ENCODE data around the gene RGSL1. TPM values are rescaled to one million over a fixed set of nuclear protein-coding genes. Genes with fewer than 3 reads are reported as not detected.

Gene RGSL1
- total RNA-seq, 1 donor from 2014 or later: not detected

DNA sequence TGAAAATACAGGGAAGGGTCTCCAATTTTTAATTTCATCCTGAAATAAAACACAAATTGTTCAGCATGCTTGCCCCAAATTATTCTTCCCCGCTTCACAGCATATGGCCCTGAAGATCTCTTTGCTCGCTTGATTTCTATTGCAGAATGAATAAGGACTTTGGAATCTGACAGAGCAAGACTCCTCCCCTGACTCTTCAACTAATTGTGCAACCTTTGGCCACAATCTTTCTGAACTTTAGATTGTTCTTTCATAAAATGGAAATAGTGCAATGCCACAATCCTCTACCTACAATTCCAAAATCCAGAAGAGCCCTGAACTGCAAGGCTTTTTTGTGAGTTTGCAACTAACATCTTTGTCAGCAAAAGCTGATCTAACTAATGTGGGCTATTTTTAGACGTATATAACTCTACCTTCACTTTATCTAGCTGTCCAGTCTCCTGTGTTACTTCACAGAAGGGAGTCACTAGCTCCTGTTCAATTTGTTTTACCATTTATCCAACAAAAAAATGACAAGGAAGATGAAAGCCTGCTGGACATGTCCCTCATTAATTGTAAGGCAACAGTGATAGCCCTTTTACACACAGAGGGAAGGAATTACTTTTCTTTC is 125.7 kb downstream of the RGSL1 start:
- H3K27ac Mint-ChIP-seq (ENCODE audit: unreplicated experiment): no peak overlapping the region
- DNase-seq: no peak
- H3K4me1 Mint-ChIP-seq (ENCODE audit: low read depth, unreplicated experiment): no peaks in the 10 kb centered on the region
- no peaks in the 10 kb centered on the region for H3K9me3 Mint-ChIP-seq (ENCODE audit: unreplicated experiment)
- no peaks in the 10 kb centered on the region for H3K36me3 Mint-ChIP-seq (ENCODE audit: unreplicated experiment)
- no peaks in the 10 kb centered on the region for H3K27me3 Mint-ChIP-seq (ENCODE audit: unreplicated experiment)
- TF ChIP-seq, protein P1, sequence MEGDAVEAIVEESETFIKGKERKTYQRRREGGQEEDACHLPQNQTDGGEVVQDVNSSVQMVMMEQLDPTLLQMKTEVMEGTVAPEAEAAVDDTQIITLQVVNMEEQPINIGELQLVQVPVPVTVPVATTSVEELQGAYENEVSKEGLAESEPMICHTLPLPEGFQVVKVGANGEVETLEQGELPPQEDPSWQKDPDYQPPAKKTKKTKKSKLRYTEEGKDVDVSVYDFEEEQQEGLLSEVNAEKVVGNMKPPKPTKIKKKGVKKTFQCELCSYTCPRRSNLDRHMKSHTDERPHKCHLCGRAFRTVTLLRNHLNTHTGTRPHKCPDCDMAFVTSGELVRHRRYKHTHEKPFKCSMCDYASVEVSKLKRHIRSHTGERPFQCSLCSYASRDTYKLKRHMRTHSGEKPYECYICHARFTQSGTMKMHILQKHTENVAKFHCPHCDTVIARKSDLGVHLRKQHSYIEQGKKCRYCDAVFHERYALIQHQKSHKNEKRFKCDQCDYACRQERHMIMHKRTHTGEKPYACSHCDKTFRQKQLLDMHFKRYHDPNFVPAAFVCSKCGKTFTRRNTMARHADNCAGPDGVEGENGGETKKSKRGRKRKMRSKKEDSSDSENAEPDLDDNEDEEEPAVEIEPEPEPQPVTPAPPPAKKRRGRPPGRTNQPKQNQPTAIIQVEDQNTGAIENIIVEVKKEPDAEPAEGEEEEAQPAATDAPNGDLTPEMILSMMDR (IDR thresholded peaks at IDR 0.05; ENCODE audit: partially characterized antibody, unreplicated experiment): no peak
- H3K4me3 Mint-ChIP-seq (ENCODE audit: unreplicated experiment): no peak overlapping the region

- no peak for DNase-seq
- Mint-ChIP-seq H3K36me3 (ENCODE audit: unreplicated experiment) (no peaks in the 10 kb centered on the region), H3K27ac (ENCODE audit: unreplicated experiment) (no peak overlapping the region), H3K4me3 (ENCODE audit: unreplicated experiment) (no peak overlapping the region), H3K4me1 (ENCODE audit: low read depth, unreplicated experiment) (no peaks in the 10 kb centered on the region), H3K27me3 (ENCODE audit: unreplicated experiment) (no peaks in the 10 kb centered on the region), H3K9me3 (ENCODE audit: unreplicated experiment) (no peaks in the 10 kb centered on the region)
- TF ChIP-seq, protein P1 (IDR thresholded peaks at IDR 0.05; ENCODE audit: partially characterized antibody, unreplicated experiment): no peak
Observed at GRCh38 chr1:182580736-182581135, 130.8 kb downstream of the RGSL1 start.

GRCh38 chr1:182584746-182585145 is 134.8 kb downstream of the RGSL1 start:
- Mint-ChIP-seq H3K36me3 (ENCODE audit: unreplicated experiment) (no peaks in the 10 kb centered on the region), H3K27ac (ENCODE audit: unreplicated experiment) (no peak overlapping the region), H3K9me3 (ENCODE audit: unreplicated experiment) (no peaks in the 10 kb centered on the region), H3K4me1 (ENCODE audit: low read depth, unreplicated experiment) (peaks cover 4% of the 10 kb centered on the region), H3K4me3 (ENCODE audit: unreplicated experiment) (no peak overlapping the region), H3K27me3 (ENCODE audit: unreplicated experiment) (no peaks in the 10 kb centered on the region)
- TF ChIP-seq, protein P1 (IDR thresholded peaks at IDR 0.05; ENCODE audit: partially characterized antibody, unreplicated experiment): no peak
- DNase-seq: no peak

- peaks cover 4% of the 10 kb centered on the region for H3K4me1 Mint-ChIP-seq (ENCODE audit: low read depth, unreplicated experiment)
Observed at GRCh38 chr1:182586380-182586779, 136.4 kb downstream of the RGSL1 start.

GRCh38 chr1:182587093-182587492 is 137.1 kb downstream of the RGSL1 start:
- Mint-ChIP-seq H3K27ac (ENCODE audit: unreplicated experiment) (no peak overlapping the region), H3K9me3 (ENCODE audit: unreplicated experiment) (no peaks in the 10 kb centered on the region), H3K4me1 (ENCODE audit: low read depth, unreplicated experiment) (peaks cover 4% of the 10 kb centered on the region), H3K27me3 (ENCODE audit: unreplicated experiment) (peaks cover 4% of the 10 kb centered on the region), H3K4me3 (ENCODE audit: unreplicated experiment) (no peak overlapping the region), H3K36me3 (ENCODE audit: unreplicated experiment) (no peaks in the 10 kb centered on the region)
- TF ChIP-seq, protein P1 (IDR thresholded peaks at IDR 0.05; ENCODE audit: partially characterized antibody, unreplicated experiment): no peak
- DNase-seq: no peak

More at GRCh38 chr1:182586380-182586779, 136.4 kb downstream of the RGSL1 start:
- Mint-ChIP-seq H3K27ac (ENCODE audit: unreplicated experiment) (no peak overlapping the region), H3K9me3 (ENCODE audit: unreplicated experiment) (no peaks in the 10 kb centered on the region), H3K36me3 (ENCODE audit: unreplicated experiment) (no peaks in the 10 kb centered on the region), H3K4me3 (ENCODE audit: unreplicated experiment) (no peak overlapping the region), H3K27me3 (ENCODE audit: unreplicated experiment) (no peaks in the 10 kb centered on the region)
- DNase-seq: no peak
- TF ChIP-seq, protein P1 (IDR thresholded peaks at IDR 0.05; ENCODE audit: partially characterized antibody, unreplicated experiment): no peak
